ENCODE data around the gene KIF23. TPM values are rescaled to one million over a fixed set of nuclear protein-coding genes. Genes with fewer than 3 reads are reported as not detected.
"Not testable (repeated sequence)": the region's sequence is repeated elsewhere in the genome, so short reads cannot be mapped to it uniquely, and the experiment has no call there.

Gene KIF23
- polyA plus RNA-seq (ENCODE audit: insufficient read length) = 14.3 TPM

- DNase-seq = peak; percentile 94
Measured at GRCh38 chr15:69413822-69414700, at the start of gene KIF23. Gene KIF23 (plus strand): TSS chr15:69414349. CDS start chr15:69414466, 117 bp downstream.

DNA sequence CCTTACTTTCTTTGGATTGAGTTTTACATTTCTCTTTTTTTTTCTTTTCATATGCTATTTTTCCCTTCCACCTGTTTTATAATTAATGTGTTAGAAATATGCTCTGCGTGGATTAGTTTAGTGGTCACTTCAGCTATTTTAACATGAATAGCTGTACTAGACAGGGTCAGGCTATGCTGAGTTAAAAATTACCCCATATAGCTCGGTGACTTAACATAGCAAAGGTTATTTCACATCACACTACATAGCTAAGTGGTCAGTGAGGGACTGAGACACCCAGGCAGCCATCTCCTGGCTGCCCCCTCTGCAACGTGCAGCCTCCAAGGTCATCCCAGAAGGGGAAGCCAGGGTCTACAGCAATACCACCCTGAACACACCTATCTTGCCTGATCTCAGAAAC, 46.9 kb upstream of the KIF23 start:
- DNase-seq = no peak

- no peak for DNase-seq
Measured at GRCh38 chr15:69369631-69370030, 44.5 kb upstream of the KIF23 start.

GRCh38 chr15:69373406-69373805, 40.7 kb upstream of the KIF23 start:
- DNase-seq = no peak

DNA sequence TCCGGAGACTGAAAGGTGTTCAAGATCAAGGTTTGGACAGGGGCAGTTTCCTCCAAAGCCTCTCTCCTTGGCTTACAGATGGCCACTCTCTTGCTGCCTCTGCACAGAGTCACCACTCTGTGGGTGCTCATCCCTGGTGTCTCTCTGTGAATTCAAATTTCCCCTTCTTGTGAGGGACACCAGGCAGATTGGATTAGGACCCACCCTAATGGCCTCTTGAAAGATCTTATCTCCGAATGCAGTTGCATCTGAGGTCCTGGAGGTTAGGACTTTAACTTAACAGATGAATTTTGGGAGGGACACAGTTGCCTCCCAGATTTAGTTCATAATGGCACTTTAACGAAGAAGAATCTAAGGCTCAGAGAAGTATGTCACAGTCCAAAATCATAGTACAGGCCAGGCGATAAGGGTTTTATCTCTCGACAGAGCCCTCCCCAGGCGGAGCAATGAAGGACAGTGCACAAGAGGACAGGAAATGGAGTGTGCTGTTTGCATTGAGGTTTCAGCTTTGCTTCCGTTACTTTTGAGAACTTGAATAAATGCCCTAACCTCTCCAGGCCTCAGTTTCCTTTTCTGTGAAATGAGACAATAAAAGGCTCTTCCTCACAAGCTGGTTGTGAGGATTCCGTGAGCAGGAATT, 38.9 kb upstream of the KIF23 start:
- no peak for DNase-seq

DNA sequence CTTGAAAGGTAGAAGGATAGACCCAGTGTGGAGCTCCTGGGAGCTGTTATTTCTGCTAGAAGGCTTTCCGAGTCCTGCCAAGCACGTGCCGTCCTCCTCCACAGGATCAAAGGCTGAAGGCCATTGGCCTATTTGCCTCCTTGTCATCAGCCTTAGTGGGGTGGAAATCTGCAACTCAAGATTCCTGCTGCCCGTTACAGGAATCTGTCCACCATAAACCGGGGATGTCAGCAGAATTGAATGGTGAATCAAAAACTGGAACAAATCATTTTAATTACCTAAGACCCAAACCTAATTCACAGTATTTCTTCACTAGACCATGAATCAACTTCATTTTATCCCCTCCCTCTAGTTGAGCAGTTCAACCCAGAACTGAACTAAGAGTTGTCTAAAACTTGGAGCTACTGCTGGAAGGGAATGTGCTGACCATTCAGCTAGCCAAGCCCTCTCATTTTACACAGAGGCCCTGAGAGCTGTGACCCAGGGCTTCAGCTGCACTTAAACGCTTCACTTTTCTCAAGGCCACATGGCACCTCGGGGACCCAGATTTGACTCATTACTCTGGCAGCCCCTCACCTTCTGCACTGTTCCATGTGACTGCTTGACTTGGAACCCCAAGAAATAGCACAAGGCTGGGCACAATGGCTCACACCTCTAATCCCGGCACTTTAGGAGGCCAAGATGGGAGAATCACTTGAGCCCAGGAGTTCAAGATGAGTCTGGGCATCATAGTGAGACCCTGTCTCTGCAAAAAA, 36.8 kb upstream of the KIF23 start:
- DNase-seq = no peak

GRCh38 chr15:69380100-69380725, 33.9 kb upstream of the KIF23 start:
- no peak for DNase-seq

DNA sequence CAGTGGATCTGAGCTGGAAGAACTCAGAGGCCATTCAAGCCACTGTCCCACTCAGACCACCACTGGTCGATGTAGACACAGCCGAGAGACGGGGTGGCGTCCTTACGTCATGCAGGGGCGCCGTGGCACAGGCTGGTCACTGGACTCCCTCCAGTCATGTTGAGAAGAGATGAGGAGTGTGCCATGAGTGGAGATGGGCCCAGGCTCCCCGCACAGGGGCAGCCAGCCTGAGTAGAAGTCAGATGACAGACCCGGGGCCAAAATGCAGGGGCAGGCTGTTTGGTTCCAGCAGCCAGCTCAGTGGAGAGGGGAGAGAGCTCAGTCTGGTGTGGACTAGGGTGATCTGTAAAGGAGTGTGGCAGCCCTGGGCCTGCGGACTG, 33.4 kb upstream of the KIF23 start:
- no peak for DNase-seq

GRCh38 chr15:69382176-69382575, 32.0 kb upstream of the KIF23 start:
- DNase-seq = not testable (repeated sequence)

- DNase-seq = not testable (repeated sequence)
Measured at GRCh38 chr15:69384066-69384465, 30.1 kb upstream of the KIF23 start.

- no peak for DNase-seq
Measured at GRCh38 chr15:69384626-69385598, 29.2 kb upstream of the KIF23 start.

DNA sequence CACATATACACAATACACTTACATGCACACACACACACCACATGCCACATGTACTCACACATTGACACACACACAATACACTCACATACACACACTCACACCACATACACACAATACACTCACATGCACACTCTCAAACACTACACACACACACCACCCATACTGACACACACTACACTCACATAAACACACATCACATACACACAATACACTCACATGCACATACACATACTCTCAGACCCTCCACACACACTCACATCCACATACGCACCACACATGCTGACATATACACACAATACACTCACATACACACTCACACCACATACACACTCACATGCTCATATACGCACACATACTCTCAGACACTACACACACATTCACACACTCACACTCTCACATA, 28.3 kb upstream of the KIF23 start:
- DNase-seq = no peak

- no peak for DNase-seq
Measured at GRCh38 chr15:69386284-69386683, 27.9 kb upstream of the KIF23 start.

GRCh38 chr15:69388260-69388705, 25.9 kb upstream of the KIF23 start:
- DNase-seq = no peak

DNA sequence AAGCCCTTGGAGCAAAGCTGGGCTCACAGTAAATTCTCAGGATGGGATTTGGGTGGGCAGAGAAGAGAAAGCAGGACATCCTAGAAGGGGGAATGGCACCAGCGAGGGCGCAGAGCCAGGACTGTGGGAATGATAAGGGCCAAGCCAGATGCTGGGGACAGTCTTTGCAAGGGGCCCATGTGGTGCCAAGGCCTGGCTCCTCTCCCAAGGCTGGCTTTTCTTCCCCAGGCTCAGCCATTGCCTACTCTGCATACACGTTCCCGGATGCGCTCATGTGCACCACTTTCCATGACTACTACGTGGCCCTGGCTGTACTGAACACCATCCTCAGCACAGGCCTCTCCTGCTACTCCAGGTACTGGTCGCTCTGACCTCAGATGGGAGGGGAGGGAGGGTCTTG, 24.7 kb upstream of the KIF23 start:
- DNase-seq = no peak

DNA sequence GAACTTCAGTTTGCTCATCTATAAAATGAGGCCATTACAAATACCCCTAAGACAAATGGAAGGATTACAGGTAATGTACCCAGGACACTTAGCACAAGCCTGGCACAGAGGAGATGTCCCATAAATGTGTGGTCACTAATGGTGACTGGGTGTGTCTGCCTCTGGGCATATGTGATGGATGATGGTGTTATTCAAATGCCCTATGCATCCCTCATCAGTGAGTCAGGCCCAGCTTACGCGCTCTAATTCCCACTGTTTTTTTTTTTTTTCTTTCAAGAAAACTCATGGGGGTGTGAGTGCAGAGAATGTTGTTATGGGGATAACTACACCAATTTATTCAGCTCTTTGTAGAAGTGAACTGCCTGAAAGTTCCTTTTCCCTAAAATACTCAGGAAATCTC, 23.6 kb upstream of the KIF23 start:
- DNase-seq = no peak

GRCh38 chr15:69391046-69391757, 22.9 kb upstream of the KIF23 start:
- DNase-seq = no peak

GRCh38 chr15:69392352-69392751, 21.8 kb upstream of the KIF23 start:
- no peak for DNase-seq

DNA sequence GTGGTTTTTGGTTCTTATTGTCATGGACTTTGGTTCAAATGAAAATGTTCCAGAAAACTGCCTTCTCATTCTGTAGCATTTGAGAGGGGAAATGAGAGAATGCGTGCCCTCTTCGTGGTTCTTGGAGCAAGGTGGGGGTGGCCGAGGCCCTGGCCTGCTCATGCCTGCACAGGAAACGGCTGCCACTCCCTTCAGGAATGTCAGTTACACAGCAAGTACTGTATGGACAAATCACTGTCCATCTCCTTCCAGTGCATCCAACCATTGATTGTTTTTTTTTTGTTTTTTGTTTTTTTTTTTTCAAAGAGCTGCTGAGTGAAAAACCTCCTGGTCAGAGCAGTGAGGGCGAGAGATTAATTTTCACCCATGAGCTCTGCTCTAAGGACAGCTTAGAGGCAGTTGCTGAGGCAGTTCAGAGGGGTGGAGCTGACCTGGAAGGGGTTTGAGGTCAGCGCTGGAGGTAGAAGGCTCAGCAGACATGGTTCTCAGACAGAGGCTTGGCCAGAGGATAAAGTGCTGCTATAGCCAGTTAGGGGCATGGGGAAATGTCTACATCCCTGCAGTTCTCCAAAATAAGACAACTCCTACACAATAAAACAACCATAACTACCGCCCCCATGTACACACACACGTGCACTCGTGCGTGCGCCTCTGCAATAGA, 20.2 kb upstream of the KIF23 start:
- DNase-seq = no peak

Measured in hindlimb muscle (tissue), 1 donor.